ENCODE data around the gene ZBTB7C. TPM values are rescaled to one million over a fixed set of nuclear protein-coding genes. Genes with fewer than 3 reads are reported as not detected.

Gene ZBTB7C
- total and polyA plus RNA-seq, 9 of the 15 experiments (the other 6 are each of a cell fraction or from before 2014, with no cell fraction given): not detected

- no peak for TF ChIP-seq KHSRP (IDR thresholded peaks at IDR 0.05)
- TF ChIP-seq HNRNPL (IDR thresholded peaks at IDR 0.05; ENCODE audit: low read depth, low read length): no peak
- TF ChIP-seq NFIX (CRISPR knock-in tag; IDR thresholded peaks at IDR 0.05; ENCODE audit: low read depth): no peak
- no peak for TF ChIP-seq ESRRB (CRISPR knock-in tag; IDR thresholded peaks at IDR 0.05; ENCODE audit: borderline replicate concordance)
- TF ChIP-seq FOXK1 (CRISPR knock-in tag; IDR thresholded peaks at IDR 0.05; ENCODE audit: borderline replicate concordance): no peak
- no peak for TF ChIP-seq COPS2 (conservative IDR thresholded peaks at IDR 0.05)
- TF ChIP-seq KDM2B (CRISPR knock-in tag; IDR thresholded peaks at IDR 0.05): no peak
- peak; percentile 49 to 64 for TF ChIP-seq RAD21 (CRISPR knock-in tag; conservative IDR thresholded peaks at IDR 0.05 in 1 of 2, IDR thresholded peaks at IDR 0.05 in 1 of 2)
- no peak for TF ChIP-seq MTF1 (CRISPR knock-in tag; IDR thresholded peaks at IDR 0.05; ENCODE audit: borderline replicate concordance)
- no peak for TF ChIP-seq HDAC1 (IDR thresholded peaks at IDR 0.05)
- no peak for TF ChIP-seq ELF4 (CRISPR knock-in tag; IDR thresholded peaks at IDR 0.05)
- TF ChIP-seq CBFA2T2 (conservative IDR thresholded peaks at IDR 0.05): no peak
- TF ChIP-seq, protein P1, sequence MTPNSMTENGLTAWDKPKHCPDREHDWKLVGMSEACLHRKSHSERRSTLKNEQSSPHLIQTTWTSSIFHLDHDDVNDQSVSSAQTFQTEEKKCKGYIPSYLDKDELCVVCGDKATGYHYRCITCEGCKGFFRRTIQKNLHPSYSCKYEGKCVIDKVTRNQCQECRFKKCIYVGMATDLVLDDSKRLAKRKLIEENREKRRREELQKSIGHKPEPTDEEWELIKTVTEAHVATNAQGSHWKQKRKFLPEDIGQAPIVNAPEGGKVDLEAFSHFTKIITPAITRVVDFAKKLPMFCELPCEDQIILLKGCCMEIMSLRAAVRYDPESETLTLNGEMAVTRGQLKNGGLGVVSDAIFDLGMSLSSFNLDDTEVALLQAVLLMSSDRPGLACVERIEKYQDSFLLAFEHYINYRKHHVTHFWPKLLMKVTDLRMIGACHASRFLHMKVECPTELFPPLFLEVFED (CRISPR knock-in tag; conservative IDR thresholded peaks at IDR 0.05): no peak
- TF ChIP-seq, protein P2, sequence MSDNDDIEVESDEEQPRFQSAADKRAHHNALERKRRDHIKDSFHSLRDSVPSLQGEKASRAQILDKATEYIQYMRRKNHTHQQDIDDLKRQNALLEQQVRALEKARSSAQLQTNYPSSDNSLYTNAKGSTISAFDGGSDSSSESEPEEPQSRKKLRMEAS (CRISPR knock-in tag; IDR thresholded peaks at IDR 0.05): no peak
- TF ChIP-seq HNRNPH1 (optimal IDR thresholded peaks at IDR 0.05; ENCODE audit: low read depth, low read length): no peak
- no peak for TF ChIP-seq ARHGAP35 (IDR thresholded peaks at IDR 0.05; ENCODE audit: partially characterized antibody)
- TF ChIP-seq, protein P3, sequence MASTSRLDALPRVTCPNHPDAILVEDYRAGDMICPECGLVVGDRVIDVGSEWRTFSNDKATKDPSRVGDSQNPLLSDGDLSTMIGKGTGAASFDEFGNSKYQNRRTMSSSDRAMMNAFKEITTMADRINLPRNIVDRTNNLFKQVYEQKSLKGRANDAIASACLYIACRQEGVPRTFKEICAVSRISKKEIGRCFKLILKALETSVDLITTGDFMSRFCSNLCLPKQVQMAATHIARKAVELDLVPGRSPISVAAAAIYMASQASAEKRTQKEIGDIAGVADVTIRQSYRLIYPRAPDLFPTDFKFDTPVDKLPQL (IDR thresholded peaks at IDR 0.05; ENCODE audit: extremely low read depth, insufficient read length): no peak
- no peak for TF ChIP-seq IFI16 (CRISPR knock-in tag; IDR thresholded peaks at IDR 0.05)
Measured at GRCh38 chr18:48023334-48024008, 385.7 kb downstream of the ZBTB7C start (continued).

Data from K562 (cell line).